ENCODE measurements around the gene ZNF845. TPM values are rescaled to one million over a fixed set of nuclear protein-coding genes. Genes with fewer than 3 reads are reported as not detected.
"Not testable (repeated sequence)": the region's sequence is repeated elsewhere in the genome, so short reads cannot be mapped to it uniquely, and the experiment has no call there.

The ZNF845 gene
- total and polyA plus RNA-seq, 9 donors = 3.3 to 9.6 (median 5.8) TPM

DNA sequence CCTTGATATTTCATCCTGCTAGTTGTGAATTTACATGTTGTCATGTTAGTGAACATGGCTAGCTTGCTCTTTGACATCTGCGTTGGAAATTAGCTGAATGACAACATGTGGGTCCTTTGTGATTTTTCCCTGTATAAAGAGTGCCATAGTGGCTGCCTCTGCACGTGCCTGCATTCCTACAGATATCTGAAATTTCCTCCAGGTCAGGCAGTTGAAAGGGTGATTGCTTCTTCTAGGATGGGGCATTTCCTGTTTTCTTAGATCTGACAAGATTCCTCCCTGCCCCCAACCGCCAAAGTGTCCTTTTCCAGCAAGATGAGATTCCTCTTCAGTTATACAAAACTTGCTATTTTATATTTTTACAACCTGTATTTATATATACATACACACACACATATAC, 40.7 kb downstream of the ZNF845 start:
- H3K27ac ChIP-seq (ENCODE audit: low read length) = no peak overlapping the region
- WGBS (ENCODE audit: insufficient coverage) = no CpG with 5 or more reads among the region's 3 CpGs
- no peaks in the 10 kb centered on the region for H3K27me3 ChIP-seq (ENCODE audit: control insufficient read depth, insufficient read depth, low read length)
- no peak for DNase-seq
- H3K9me3 ChIP-seq (replicated peaks; ENCODE audit: control insufficient read depth, low read depth, low read length) = no peaks in the 10 kb centered on the region
- H3K4me1 ChIP-seq (ENCODE audit: control insufficient read depth, insufficient read depth, low read length) = no peaks in the 10 kb centered on the region
- H3K36me3 ChIP-seq (ENCODE audit: control insufficient read depth, insufficient read depth, low read length) = peaks cover 7% of the 10 kb centered on the region
- no peak overlapping the region for H3K4me3 ChIP-seq (ENCODE audit: low read length)

DNA sequence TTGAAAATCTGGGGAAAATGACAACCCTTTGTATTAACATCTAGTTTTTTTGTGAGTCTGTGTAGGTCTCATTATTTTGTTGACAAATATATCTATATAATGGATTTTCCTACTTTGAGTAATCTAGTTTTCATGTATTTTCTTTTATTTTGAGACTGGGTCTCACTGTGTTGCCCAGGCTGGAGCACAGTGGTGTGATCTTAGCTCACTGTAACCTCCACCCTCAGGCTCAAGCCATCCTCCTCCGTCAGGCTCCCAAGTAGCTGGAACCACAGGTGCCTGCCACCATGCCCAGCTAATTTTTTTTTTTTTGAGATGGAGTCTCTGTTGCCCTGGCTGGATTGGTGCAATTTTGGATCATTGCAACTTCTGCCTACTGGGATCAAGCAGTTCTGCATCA, 41.2 kb downstream of the ZNF845 start:
- Histone ChIP-seq H3K4me3 (ENCODE audit: low read length) (no peak overlapping the region), H3K4me1 (ENCODE audit: control insufficient read depth, insufficient read depth, low read length) (no peaks in the 10 kb centered on the region), H3K36me3 (ENCODE audit: control insufficient read depth, insufficient read depth, low read length) (peaks cover 7% of the 10 kb centered on the region), H3K27ac (ENCODE audit: low read length) (no peak overlapping the region), H3K27me3 (ENCODE audit: control insufficient read depth, insufficient read depth, low read length) (no peaks in the 10 kb centered on the region), H3K9me3 (replicated peaks; ENCODE audit: control insufficient read depth, low read depth, low read length) (no peaks in the 10 kb centered on the region)
- DNase-seq = no peak
- no CpG with 5 or more reads among the region's 1 CpG for WGBS (ENCODE audit: insufficient coverage)

DNA sequence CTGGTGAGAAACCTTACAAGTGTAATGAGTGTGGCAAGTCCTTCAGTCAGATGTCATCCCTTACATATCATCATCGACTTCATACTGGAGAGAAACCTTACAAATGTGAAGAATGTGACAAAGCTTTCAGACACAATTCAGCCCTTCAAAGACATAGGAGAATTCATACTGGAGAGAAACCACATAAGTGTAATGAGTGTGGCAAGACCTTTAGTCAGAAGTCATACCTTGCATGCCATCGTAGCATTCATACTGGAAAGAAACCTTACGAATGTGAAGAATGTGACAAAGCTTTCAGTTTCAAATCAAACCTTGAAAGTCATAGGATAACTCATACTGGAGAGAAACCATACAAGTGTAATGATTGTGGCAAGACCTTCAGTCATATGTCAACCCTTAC, 47.8 kb downstream of the ZNF845 start:
- peaks cover 10% of the 10 kb centered on the region for H3K36me3 ChIP-seq (ENCODE audit: control insufficient read depth, insufficient read depth, low read length)

DNA sequence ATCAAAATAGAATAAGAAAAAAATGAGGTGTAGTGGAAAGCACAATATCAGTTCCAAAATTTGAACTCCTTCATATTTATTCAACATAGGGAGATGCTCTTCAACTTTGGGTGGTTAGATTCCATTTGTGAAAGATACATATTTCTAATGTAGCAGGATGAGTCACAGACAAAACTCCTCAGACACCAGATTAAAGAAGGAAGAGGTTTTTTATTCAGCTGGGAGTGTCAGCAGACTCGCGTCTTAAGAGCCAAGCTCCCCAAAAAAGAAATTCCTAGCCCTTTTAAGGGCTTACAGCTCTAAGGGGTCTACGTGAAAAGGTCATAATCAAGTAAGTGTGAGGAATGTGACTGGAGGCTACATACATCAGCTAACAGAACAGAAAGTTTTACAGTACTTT, 54.6 kb downstream of the ZNF845 start:
- DNase-seq = no peak
- WGBS (ENCODE audit: insufficient coverage) = no CpG with 5 or more reads among the region's 3 CpGs

More for the DNA sequence above, 47.8 kb downstream of the ZNF845 start:
- no peak for DNase-seq
- H3K27ac ChIP-seq (ENCODE audit: low read length) = no peak overlapping the region
- no peak overlapping the region for H3K4me3 ChIP-seq (ENCODE audit: low read length)
- no CpG with 5 or more reads among the region's 3 CpGs for WGBS (ENCODE audit: insufficient coverage)
- H3K9me3 ChIP-seq (replicated peaks; ENCODE audit: control insufficient read depth, low read depth, low read length) = peaks cover 5% of the 10 kb centered on the region
- no peaks in the 10 kb centered on the region for H3K27me3 ChIP-seq (ENCODE audit: control insufficient read depth, insufficient read depth, low read length)
- no peaks in the 10 kb centered on the region for H3K4me1 ChIP-seq (ENCODE audit: control insufficient read depth, insufficient read depth, low read length)

DNA sequence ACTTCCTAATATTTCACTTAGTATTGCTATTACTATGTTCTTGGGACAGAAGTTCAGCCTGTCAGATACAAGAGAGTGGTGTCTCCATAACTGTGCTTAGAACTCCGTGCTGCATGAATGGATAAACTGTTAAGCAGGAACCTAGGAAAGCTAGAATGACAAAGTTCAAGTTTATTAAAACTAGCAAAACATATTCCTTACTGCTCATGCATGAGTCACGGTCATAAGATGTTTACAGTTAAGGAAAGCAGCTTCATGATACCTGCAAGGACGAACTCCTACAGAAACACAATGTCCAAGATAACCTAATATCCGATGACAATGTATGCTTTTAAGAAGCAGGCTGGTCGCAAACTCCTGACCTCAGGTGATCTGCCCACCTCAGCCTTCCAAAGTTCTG, 55.4 kb downstream of the ZNF845 start:
- Histone ChIP-seq H3K4me3 (ENCODE audit: low read length) (no peak overlapping the region), H3K36me3 (ENCODE audit: control insufficient read depth, insufficient read depth, low read length) (no peaks in the 10 kb centered on the region), H3K4me1 (ENCODE audit: control insufficient read depth, insufficient read depth, low read length) (peaks cover 9% of the 10 kb centered on the region), H3K9me3 (replicated peaks; ENCODE audit: control insufficient read depth, low read depth, low read length) (peaks cover 2% of the 10 kb centered on the region), H3K27ac (ENCODE audit: low read length) (peak overlapping the region; percentile 92), H3K27me3 (ENCODE audit: control insufficient read depth, insufficient read depth, low read length) (no peaks in the 10 kb centered on the region)
- DNase-seq = no peak
- 98% methylated on average over 5 of the region's 5 CpGs for WGBS (ENCODE audit: insufficient coverage)

More for the DNA sequence above, 54.6 kb downstream of the ZNF845 start:
- Histone ChIP-seq H3K27ac (ENCODE audit: low read length) (no peak overlapping the region), H3K9me3 (replicated peaks; ENCODE audit: control insufficient read depth, low read depth, low read length) (peaks cover 4% of the 10 kb centered on the region), H3K4me1 (ENCODE audit: control insufficient read depth, insufficient read depth, low read length) (peaks cover 8% of the 10 kb centered on the region), H3K27me3 (ENCODE audit: control insufficient read depth, insufficient read depth, low read length) (no peaks in the 10 kb centered on the region), H3K4me3 (ENCODE audit: low read length) (no peak overlapping the region), H3K36me3 (ENCODE audit: control insufficient read depth, insufficient read depth, low read length) (no peaks in the 10 kb centered on the region)

DNA sequence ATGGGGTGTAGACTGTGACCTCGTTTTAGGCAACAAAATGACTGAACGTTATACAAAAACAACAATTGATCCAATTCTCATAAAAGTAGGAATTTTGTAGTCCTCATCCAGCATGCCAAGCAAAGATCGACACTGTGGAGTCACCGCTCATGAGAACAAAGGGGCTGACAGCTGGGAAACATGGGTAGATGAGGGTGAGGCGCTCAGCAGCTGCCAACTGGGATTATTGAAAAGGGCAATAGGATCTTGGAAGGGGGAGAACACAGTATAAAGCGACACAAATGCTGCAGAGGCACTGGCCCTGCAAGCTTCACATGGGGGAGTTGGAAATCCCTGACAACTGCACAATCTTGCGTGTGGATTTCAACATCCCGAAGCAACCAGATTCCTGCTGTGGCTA, 56.0 kb downstream of the ZNF845 start:
- 63% methylated on average over 6 of the region's 8 CpGs for WGBS (ENCODE audit: insufficient coverage)
- no peaks in the 10 kb centered on the region for H3K9me3 ChIP-seq (replicated peaks; ENCODE audit: control insufficient read depth, low read depth, low read length)

DNA sequence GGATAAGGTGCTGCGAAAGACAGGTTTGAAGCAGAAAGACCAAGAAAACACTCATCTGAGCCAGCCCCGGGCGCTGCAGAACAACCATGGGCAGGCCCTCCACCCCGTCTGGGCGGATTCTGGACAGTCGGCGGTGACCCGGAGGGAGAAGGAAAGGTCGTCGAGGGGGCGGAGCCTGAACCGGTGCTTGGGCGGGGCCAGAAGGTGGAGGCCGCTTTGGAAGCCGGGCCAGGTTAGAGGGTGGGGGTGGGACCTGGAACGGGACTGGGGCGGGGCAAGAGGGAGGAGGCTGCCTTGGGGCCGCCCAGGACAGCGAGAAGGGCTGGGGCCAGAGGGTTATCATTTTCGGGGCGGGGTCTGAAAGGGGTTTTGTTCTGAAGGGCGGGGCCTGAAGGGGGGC, 56.4 kb downstream of the ZNF845 start:
- no peaks in the 10 kb centered on the region for H3K27me3 ChIP-seq (ENCODE audit: control insufficient read depth, insufficient read depth, low read length)
- no peaks in the 10 kb centered on the region for H3K36me3 ChIP-seq (ENCODE audit: control insufficient read depth, insufficient read depth, low read length)
- H3K4me1 ChIP-seq (ENCODE audit: control insufficient read depth, insufficient read depth, low read length) = peaks cover 16% of the 10 kb centered on the region
- peak overlapping the region; percentile 36 for H3K4me3 ChIP-seq (ENCODE audit: low read length)
- 23% methylated on average over 21 of the region's 22 CpGs for WGBS (ENCODE audit: insufficient coverage)
- H3K9me3 ChIP-seq (replicated peaks; ENCODE audit: control insufficient read depth, low read depth, low read length) = no peaks in the 10 kb centered on the region
- peak overlapping the region; percentile 92 for H3K27ac ChIP-seq (ENCODE audit: low read length)
- DNase-seq = peak; percentile 43

More for the DNA sequence above, 56.0 kb downstream of the ZNF845 start:
- H3K36me3 ChIP-seq (ENCODE audit: control insufficient read depth, insufficient read depth, low read length) = no peaks in the 10 kb centered on the region
- H3K27me3 ChIP-seq (ENCODE audit: control insufficient read depth, insufficient read depth, low read length) = no peaks in the 10 kb centered on the region
- peak; percentile 73 for DNase-seq
- H3K27ac ChIP-seq (ENCODE audit: low read length) = peak overlapping the region; percentile 92
- H3K4me3 ChIP-seq (ENCODE audit: low read length) = peak overlapping the region; percentile 36
- H3K4me1 ChIP-seq (ENCODE audit: control insufficient read depth, insufficient read depth, low read length) = peaks cover 15% of the 10 kb centered on the region

DNA sequence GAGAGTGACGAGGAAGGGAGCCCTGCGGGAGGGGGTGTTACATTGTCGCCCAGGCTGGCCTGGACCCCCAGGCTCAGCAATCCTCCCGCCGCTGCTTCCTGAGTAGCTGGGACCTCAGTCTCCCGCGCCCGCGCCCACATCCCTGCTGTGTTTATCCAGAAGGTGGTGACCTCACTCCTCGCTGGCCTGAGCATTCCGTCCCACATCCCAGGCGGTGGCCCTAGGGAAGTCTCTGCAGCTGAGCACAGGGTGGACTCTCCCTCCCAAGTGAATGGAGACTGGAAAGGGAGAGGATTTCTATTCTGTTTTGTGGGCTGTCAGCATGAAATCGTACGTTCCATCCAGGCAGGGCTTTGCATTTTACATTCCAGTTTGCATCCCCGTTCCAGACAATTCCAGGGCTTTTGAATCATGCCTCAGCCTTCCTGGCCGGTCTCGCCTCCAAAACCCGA, 61.0 kb downstream of the ZNF845 start:
- Histone ChIP-seq H3K27ac (ENCODE audit: low read length) (peak overlapping the region; percentile 89), H3K27me3 (ENCODE audit: control insufficient read depth, insufficient read depth, low read length) (no peaks in the 10 kb centered on the region), H3K9me3 (replicated peaks; ENCODE audit: control insufficient read depth, low read depth, low read length) (no peaks in the 10 kb centered on the region), H3K4me3 (ENCODE audit: low read length) (peak overlapping the region; percentile 61), H3K36me3 (ENCODE audit: control insufficient read depth, insufficient read depth, low read length) (peaks cover 8% of the 10 kb centered on the region), H3K4me1 (ENCODE audit: control insufficient read depth, insufficient read depth, low read length) (peaks cover 16% of the 10 kb centered on the region)
- WGBS (ENCODE audit: insufficient coverage) = 0% methylated on average over 9 of the region's 18 CpGs
- peak; percentile 71 for DNase-seq

DNA sequence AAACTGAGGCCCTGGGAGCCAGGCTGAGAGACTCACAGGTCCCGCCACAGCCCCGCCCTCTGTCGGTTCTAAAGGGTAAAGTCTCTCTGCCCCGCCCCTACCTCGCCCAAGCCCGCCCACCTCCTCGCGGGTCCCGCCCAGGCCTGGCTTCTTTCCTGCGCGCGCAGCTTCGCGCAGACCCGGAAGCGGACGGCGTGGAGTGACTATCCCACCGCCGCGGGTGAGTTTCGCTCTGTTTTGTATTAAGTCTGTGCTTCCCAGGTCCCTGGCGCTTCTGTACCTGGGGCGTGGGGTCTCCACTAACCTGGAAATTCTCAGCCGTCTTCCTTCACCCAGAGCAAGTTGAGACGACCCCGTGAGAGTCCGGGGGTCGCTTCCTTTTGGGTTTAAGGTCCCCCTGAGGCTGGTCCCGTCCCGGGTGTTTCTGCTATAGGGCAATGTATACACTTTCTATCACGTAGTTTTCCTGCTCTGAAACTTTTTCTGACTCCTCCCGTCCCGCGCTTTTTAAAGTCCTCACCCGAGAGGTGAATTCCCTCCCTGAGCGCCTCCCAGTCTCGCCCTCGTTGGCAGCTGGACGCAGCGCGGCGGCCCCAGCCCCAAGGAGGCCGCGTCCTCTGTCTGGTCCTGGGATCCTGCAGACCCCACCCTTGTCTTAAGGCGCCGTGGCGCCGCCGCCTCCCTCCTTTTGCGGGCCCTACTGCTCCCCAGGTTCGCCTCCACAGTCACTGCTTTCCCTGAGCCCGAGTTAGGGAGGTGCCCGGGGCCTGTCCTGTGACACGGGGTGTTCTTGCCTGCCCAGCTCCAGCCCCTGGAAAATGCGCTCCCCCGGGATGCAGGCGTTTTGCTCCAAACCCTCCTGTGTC, 61.7 kb downstream of the ZNF845 start, which contains the start of gene ZNF765:
TSS of gene ZNF765 (plus strand) at position 176 of the 866 bp plus-strand sequence. CDS start 2,867 bp downstream, outside the sequence.
- peak within 1 kb of the TSS; percentile 89 for H3K27ac ChIP-seq (ENCODE audit: low read length)
- WGBS (ENCODE audit: insufficient coverage) = under 1% methylated on average over 55 of the region's 58 CpGs
- peaks cover 12% of the 10 kb centered on the region for H3K4me1 ChIP-seq (ENCODE audit: control insufficient read depth, insufficient read depth, low read length)
- H3K9me3 ChIP-seq (replicated peaks; ENCODE audit: control insufficient read depth, low read depth, low read length) = no peaks in the 10 kb centered on the region
- H3K4me3 ChIP-seq (ENCODE audit: low read length) = peak within 1 kb of the TSS; percentile 61
- peak; percentile 96 for DNase-seq
- peaks cover 15% of the 10 kb centered on the region for H3K36me3 ChIP-seq (ENCODE audit: control insufficient read depth, insufficient read depth, low read length)
- no peaks in the 10 kb centered on the region for H3K27me3 ChIP-seq (ENCODE audit: control insufficient read depth, insufficient read depth, low read length)

DNA sequence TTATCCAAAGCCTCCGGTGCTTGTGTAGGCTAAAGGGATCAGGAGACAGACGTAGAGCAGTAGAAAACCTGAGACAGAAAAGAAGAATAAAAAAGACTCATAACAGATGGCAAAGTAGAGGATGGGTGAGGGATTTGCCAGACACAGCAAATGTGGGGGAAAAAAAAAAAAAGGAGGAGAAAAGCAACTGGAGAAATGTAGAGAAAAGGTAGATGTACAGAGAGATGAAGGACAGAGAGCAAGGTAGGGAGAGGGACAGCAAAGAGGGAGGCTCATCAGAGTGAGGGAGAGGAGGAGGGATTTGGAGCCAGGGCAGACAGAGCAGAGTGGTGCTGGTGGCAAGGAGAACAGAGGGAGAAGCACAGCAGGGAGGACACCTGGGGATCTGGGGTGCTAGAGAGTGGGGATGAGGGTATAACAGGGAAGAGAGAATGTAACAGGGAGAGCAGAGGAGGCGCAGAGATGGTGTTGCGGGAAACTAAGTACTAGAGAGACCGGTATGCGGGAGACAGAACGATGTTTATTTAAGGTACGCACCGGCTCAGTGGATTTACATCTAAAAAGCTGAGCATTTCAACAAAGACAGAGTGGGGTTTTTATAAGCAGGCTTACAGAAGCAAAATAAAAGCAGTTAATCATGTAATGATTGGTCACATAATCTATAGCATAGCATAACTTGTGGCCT, 62.4 kb downstream of the ZNF845 start:
- not testable (repeated sequence) for H3K9me3 ChIP-seq (replicated peaks; ENCODE audit: control insufficient read depth, low read depth, low read length); H3K27me3 ChIP-seq (ENCODE audit: control insufficient read depth, insufficient read depth, low read length); DNase-seq
- WGBS (ENCODE audit: insufficient coverage) = 4% methylated on average over 7 of the region's 9 CpGs
- H3K27ac ChIP-seq (ENCODE audit: low read length) = peak overlapping the region; percentile 40
- peaks cover 19% of the 10 kb centered on the region for H3K36me3 ChIP-seq (ENCODE audit: control insufficient read depth, insufficient read depth, low read length)
- peak overlapping the region; percentile 61 for H3K4me3 ChIP-seq (ENCODE audit: low read length)
- H3K4me1 ChIP-seq (ENCODE audit: control insufficient read depth, insufficient read depth, low read length) = peaks cover 12% of the 10 kb centered on the region
